ENCODE data around the gene C18orf63. TPM values are rescaled to one million over a fixed set of nuclear protein-coding genes. Genes with fewer than 3 reads are reported as not detected.

Gene C18orf63
- total RNA-seq, 1 donor from 2014 or later = not detected

- TF ChIP-seq, protein P1, sequence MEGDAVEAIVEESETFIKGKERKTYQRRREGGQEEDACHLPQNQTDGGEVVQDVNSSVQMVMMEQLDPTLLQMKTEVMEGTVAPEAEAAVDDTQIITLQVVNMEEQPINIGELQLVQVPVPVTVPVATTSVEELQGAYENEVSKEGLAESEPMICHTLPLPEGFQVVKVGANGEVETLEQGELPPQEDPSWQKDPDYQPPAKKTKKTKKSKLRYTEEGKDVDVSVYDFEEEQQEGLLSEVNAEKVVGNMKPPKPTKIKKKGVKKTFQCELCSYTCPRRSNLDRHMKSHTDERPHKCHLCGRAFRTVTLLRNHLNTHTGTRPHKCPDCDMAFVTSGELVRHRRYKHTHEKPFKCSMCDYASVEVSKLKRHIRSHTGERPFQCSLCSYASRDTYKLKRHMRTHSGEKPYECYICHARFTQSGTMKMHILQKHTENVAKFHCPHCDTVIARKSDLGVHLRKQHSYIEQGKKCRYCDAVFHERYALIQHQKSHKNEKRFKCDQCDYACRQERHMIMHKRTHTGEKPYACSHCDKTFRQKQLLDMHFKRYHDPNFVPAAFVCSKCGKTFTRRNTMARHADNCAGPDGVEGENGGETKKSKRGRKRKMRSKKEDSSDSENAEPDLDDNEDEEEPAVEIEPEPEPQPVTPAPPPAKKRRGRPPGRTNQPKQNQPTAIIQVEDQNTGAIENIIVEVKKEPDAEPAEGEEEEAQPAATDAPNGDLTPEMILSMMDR (IDR thresholded peaks at IDR 0.05; ENCODE audit: insufficient read depth, low read length, severe bottlenecking) = no peak
- no peak for DNase-seq (ENCODE audit: low read depth)
- FAIRE-seq = no peak
- peaks cover 2% of the 10 kb centered on the region for H3K27me3 ChIP-seq (ENCODE audit: control insufficient read depth, insufficient read depth, low read length)
- H3K36me3 ChIP-seq (ENCODE audit: control insufficient read depth, insufficient read depth, low read length) = no peaks in the 10 kb centered on the region
- no peak overlapping the region for H3K4me3 ChIP-seq (ENCODE audit: low read depth, low read length)
Measured at GRCh38 chr18:74356959-74357358, 41.3 kb downstream of the C18orf63 start.

DNA sequence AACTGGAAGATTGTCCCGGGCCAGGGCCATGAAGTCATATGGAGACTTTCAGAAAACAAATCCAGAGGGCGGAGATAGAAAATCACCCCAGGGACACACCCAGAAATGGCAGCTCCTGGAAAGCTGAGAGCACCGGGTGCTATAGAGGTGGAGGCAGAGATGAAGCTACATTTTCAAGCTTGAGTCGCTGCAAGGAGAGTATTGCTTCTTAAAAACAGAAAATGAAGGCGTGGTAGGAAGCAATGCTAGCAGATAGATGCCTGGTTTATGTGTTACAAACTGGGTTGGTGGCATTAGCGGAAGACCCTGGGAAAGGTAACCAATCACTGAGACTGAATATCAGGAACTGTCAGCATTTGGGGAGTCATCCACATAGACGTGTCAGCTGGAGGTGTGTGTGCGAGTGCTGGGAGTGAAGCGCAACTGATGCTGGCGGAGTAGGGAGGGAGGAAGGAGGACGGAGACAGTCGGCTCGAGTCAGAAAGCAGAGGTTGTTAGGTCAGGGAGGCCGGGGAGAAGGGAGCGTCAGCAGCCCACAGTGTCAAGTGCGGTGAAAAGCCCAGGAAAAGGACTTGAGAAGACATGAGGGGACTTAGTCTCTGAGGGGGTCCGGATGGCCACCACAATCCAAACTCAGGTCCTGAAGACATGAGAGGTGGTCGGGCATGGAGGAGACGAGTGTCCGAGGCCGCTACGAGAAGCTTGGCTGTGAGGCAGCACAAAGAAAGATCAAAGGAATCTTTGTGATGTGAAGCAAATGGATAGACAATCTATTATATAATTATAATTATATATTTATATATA lies 45.4 kb downstream of the C18orf63 start:
- no peaks in the 10 kb centered on the region for H3K27me3 ChIP-seq (ENCODE audit: control insufficient read depth, insufficient read depth, low read length)
- H3K36me3 ChIP-seq (ENCODE audit: control insufficient read depth, insufficient read depth, low read length) = no peaks in the 10 kb centered on the region
- TF ChIP-seq, protein P1 (IDR thresholded peaks at IDR 0.05; ENCODE audit: insufficient read depth, low read length, severe bottlenecking) = no peak
- no peak overlapping the region for H3K4me3 ChIP-seq (ENCODE audit: low read depth, low read length)
- no peak for FAIRE-seq
- no peak for DNase-seq (ENCODE audit: low read depth)

DNA sequence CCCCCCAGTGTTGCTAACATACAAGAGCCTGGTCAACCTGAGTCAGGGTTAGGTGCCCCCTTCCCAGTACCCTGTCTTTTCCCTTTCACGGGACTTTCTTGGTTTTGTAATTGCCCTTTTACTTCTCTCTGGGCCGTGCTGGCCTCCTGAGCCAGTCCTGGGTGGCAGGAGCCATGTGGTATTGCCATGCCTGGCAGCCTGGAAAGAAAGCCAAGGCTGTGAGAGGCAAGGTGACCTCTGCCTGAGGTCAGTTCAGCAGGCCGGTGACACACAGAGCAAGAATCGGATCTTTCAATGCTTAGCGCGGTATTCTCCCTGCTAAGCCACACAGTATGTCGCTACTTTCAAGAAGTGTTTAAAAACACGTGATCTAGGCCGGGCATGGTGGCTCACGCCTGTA lies 52.3 kb downstream of the C18orf63 start:
- no peak for DNase-seq (ENCODE audit: low read depth)
- FAIRE-seq = no peak
- no peaks in the 10 kb centered on the region for H3K27me3 ChIP-seq (ENCODE audit: control insufficient read depth, insufficient read depth, low read length)
- TF ChIP-seq, protein P1 (IDR thresholded peaks at IDR 0.05; ENCODE audit: insufficient read depth, low read length, severe bottlenecking) = no peak
- no peaks in the 10 kb centered on the region for H3K36me3 ChIP-seq (ENCODE audit: control insufficient read depth, insufficient read depth, low read length)
- no peak overlapping the region for H3K4me3 ChIP-seq (ENCODE audit: low read depth, low read length)

DNA sequence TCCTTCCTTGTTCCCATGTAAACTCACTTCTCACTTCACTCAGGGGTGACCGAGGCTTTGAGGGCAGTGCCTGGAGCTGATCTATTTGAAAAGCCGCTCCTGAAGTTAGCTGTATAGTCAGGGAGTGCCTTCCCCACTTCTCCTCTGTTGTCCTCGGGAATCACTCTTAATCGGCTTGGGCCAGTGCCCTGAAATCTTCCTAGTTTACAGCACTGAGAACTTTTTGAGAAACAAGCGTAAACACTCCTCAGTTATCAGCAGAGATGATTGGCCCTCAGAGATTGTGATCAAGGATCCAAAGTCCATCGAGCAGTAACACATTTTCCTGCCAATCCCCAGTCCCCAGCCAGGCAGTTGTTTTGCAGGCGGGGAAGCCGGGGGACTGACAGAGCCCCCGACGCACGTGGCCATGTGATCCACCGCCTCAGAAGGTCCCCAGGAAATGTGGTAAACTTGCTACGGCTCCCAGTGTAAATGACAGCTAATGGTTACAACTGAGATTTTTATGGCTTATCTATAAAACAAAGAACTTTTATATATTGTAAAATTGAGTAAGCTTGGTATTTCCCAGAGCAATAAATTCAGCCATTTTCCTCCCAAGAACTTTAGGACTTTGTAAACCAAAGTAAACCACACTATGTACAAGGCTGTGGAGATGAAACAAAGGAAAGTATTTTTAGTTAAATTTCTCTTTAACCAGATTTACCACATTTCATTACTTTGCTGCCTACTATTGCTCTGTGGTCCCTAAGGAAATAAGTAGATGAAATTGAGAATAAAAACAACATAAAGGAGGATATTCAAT lies 53.5 kb downstream of the C18orf63 start:
- DNase-seq (ENCODE audit: low read depth) = no peak
- TF ChIP-seq, protein P1 (IDR thresholded peaks at IDR 0.05; ENCODE audit: insufficient read depth, low read length, severe bottlenecking) = no peak
- no peaks in the 10 kb centered on the region for H3K27me3 ChIP-seq (ENCODE audit: control insufficient read depth, insufficient read depth, low read length)
- FAIRE-seq = no peak
- H3K4me3 ChIP-seq (ENCODE audit: low read depth, low read length) = no peak overlapping the region
- no peaks in the 10 kb centered on the region for H3K36me3 ChIP-seq (ENCODE audit: control insufficient read depth, insufficient read depth, low read length)

DNA sequence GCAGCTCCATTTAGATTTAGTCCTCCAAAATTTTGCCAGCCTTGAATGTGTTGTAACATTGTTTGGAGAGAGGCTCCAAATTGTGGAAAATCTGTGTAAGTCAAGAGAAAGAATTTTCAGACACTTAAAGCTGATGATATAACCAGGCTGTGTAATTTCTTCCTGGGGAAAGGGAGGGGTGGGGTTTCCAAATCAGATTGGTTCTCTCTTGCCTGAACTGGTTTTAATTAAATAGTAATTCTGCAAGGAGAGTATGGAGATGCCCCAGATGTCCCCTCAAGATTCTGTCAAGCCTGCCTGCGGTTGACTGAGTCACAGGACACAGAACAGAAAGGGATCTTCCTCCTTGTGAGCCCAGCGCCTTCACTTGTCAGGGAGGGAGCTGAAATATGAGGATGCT lies 54.5 kb downstream of the C18orf63 start:
- no peak for FAIRE-seq

More for the DNA sequence above, 54.5 kb downstream of the C18orf63 start:
- no peak overlapping the region for H3K4me3 ChIP-seq (ENCODE audit: low read depth, low read length)
- TF ChIP-seq, protein P1 (IDR thresholded peaks at IDR 0.05; ENCODE audit: insufficient read depth, low read length, severe bottlenecking) = no peak
- DNase-seq (ENCODE audit: low read depth) = no peak
- no peaks in the 10 kb centered on the region for H3K27me3 ChIP-seq (ENCODE audit: control insufficient read depth, insufficient read depth, low read length)
- no peaks in the 10 kb centered on the region for H3K36me3 ChIP-seq (ENCODE audit: control insufficient read depth, insufficient read depth, low read length)
